ENCODE measurements around the gene CAPN10. TPM values are rescaled to one million over a fixed set of nuclear protein-coding genes. Genes with fewer than 3 reads are reported as not detected.

The CAPN10 gene
- total RNA-seq, 3 donors from 2014 or later = 17.0 to 26.2 (median 25.5) TPM

- DNase-seq (ENCODE audit: low spot score in 2 of 2) = no peak
- TF ChIP-seq CTCF (IDR thresholded peaks at IDR 0.05) = no peak
- no peak for TF ChIP-seq POLR2A (IDR thresholded peaks at IDR 0.05)
- TF ChIP-seq POLR2AphosphoS5 (IDR thresholded peaks at IDR 0.05) = no peak
- peaks cover 2 to 10% of the 10 kb centered on the region in 2 donors for H3K4me1 ChIP-seq
- H3K27ac ChIP-seq = no peak overlapping the region
- no peaks in the 10 kb centered on the region for H3K36me3 ChIP-seq
- no peak overlapping the region for H3K4me3 ChIP-seq
- intact Hi-C loops (cut with DNase I; ENCODE audit: low total_unique reads) = loop anchor here (5.0 kb wide), 1 partner anchor 1977 kb away; no protein-coding TSS in a partner anchor
- no peaks in the 10 kb centered on the region for H3K27me3 ChIP-seq
- no peaks in the 10 kb centered on the region for H3K9me3 ChIP-seq
Measured at GRCh38 chr2:240574386-240575100, 12.0 kb upstream of the CAPN10 start.

GRCh38 chr2:240575101-240575965 lies 11.2 kb upstream of the CAPN10 start:
- H3K4me3 ChIP-seq = no peak overlapping the region
- intact Hi-C loops (cut with DNase I; ENCODE audit: low total_unique reads) = no loop called here
- no peaks in the 10 kb centered on the region for H3K36me3 ChIP-seq
- H3K9me3 ChIP-seq = no peaks in the 10 kb centered on the region
- H3K4me1 ChIP-seq = peaks cover 2 to 7% of the 10 kb centered on the region in 2 donors
- no peak for TF ChIP-seq CTCF (IDR thresholded peaks at IDR 0.05)
- TF ChIP-seq POLR2AphosphoS5 (IDR thresholded peaks at IDR 0.05) = no peak
- no peak for TF ChIP-seq POLR2A (IDR thresholded peaks at IDR 0.05)
- DNase-seq (ENCODE audit: low spot score in 2 of 2) = no peak
- peak overlapping the region in 1 of 2 donors; percentile 3 for H3K27ac ChIP-seq
- no peaks in the 10 kb centered on the region for H3K27me3 ChIP-seq

- Histone ChIP-seq H3K27me3 (no peaks in the 10 kb centered on the region), H3K4me1 (peaks cover 0 to 7% of the 10 kb centered on the region in 2 donors), H3K9me3 (no peaks in the 10 kb centered on the region), H3K36me3 (no peaks in the 10 kb centered on the region), H3K4me3 (no peak overlapping the region), H3K27ac (no peak overlapping the region)
- intact Hi-C loops (cut with DNase I; ENCODE audit: low total_unique reads) = no loop called here
- TF ChIP-seq POLR2AphosphoS5 (IDR thresholded peaks at IDR 0.05) = no peak
- no peak for TF ChIP-seq CTCF (IDR thresholded peaks at IDR 0.05)
- TF ChIP-seq POLR2A (IDR thresholded peaks at IDR 0.05) = no peak
- no peak for DNase-seq (ENCODE audit: low spot score in 2 of 2)
Measured at GRCh38 chr2:240576036-240576435, 10.5 kb upstream of the CAPN10 start.

- intact Hi-C loops (cut with DNase I; ENCODE audit: low total_unique reads) = no loop called here
- Histone ChIP-seq H3K4me1 (peaks cover 0 to 7% of the 10 kb centered on the region in 2 donors), H3K9me3 (no peaks in the 10 kb centered on the region), H3K4me3 (no peak overlapping the region), H3K27ac (no peak overlapping the region), H3K36me3 (no peaks in the 10 kb centered on the region), H3K27me3 (no peaks in the 10 kb centered on the region)
- TF ChIP-seq POLR2A (IDR thresholded peaks at IDR 0.05) = no peak
- TF ChIP-seq CTCF (IDR thresholded peaks at IDR 0.05) = no peak
- TF ChIP-seq POLR2AphosphoS5 (IDR thresholded peaks at IDR 0.05) = no peak
- no peak for DNase-seq (ENCODE audit: low spot score in 2 of 2)
Measured at GRCh38 chr2:240576436-240577205, 9.9 kb upstream of the CAPN10 start.

Measured in breast epithelium (tissue), 4 donors.